Lower lobe of right lung (tissue), 2 donors: ENCODE data around the gene EIF2B2. TPM values are rescaled to one million over a fixed set of nuclear protein-coding genes. Genes with fewer than 3 reads are reported as not detected.
"Not testable (repeated sequence)": the region's sequence is repeated elsewhere in the genome, so short reads cannot be mapped to it uniquely, and the experiment has no call there.

ENCODE experiments used
- ATAC-seq, 2 donors: fragments of 200-7000 bp; cut with Tn5 transposase; one replicate each; pipeline ENCODE4 v1.9.1; 2020 to 2022; ENCODE audit warnings: mild to moderate bottlenecking in 2 of 2, moderate library complexity in 2 of 2
- DNase-seq: peaks from one replicate; pipeline ENCODE4 v3.0.0-alpha.2; 2020
- H3K27ac ChIP-seq: fragments of 200-600 bp; one replicate; pipeline ENCODE4 v1.8.0; 2022
- H3K27me3 ChIP-seq: fragments of 200-600 bp; one replicate; pipeline ENCODE4 v1.8.0; 2022; ENCODE audit warnings: low read depth
- H3K36me3 ChIP-seq: fragments of 200-600 bp; one replicate; pipeline ENCODE4 v1.8.0; 2022; ENCODE audit warnings: mild to moderate bottlenecking
- H3K4me1 ChIP-seq: fragments of 200-600 bp; one replicate; pipeline ENCODE4 v1.8.0; 2022
- H3K4me3 ChIP-seq: fragments of 200-600 bp; one replicate; pipeline ENCODE4 v1.8.0; 2022; ENCODE audit warnings: mild to moderate bottlenecking
- H3K9me3 ChIP-seq: fragments of 200-600 bp; one replicate; pipeline ENCODE4 v1.8.0; 2022
- CTCF ChIP-seq: fragments of 200-600 bp; IDR thresholded peaks from one replicate; pipeline ENCODE4 v1.8.0; 2022; ENCODE audit warnings: antibody characterized with exemption, mild to moderate bottlenecking
- intact Hi-C: fragments of 100-400 bp; cut with DNase I; formaldehyde crosslinking; loops from one replicate; pipeline ENCODE4 v1.11.0; 2022
- total RNA-seq: library from RNA; stranded (reverse); fragmentation: NEBNext Ultra II Directional; extraction: Animal tissue kit (Norgen Biotek cat#: 25700); gene quantifications from one replicate; pipeline ENCODE4 v1.2.1, GENCODE V29; 2021
- donor health status: DM: no; HTN: yes; CAD: no; lungs with severe emphysema.

Gene EIF2B2
- total RNA-seq, 1 donor from 2014 or later, result 30.4 TPM

- intact Hi-C loops, result no loop called here
- Histone ChIP-seq H3K4me3 (no peak overlapping the region), H3K27me3 (no peaks in the 10 kb centered on the region), H3K4me1 (no peaks in the 10 kb centered on the region), H3K27ac (no peak overlapping the region), H3K9me3 (no peaks in the 10 kb centered on the region), H3K36me3 (no peaks in the 10 kb centered on the region)
- no peak for TF ChIP-seq CTCF
- ATAC-seq (no peak), DNase-seq (no peak)
Observed at GRCh38 chr14:74985806-74986205, 16.9 kb upstream of the EIF2B2 start.

GRCh38 chr14:74988131-74988530, 14.6 kb upstream of the EIF2B2 start:
- Histone ChIP-seq H3K4me3 (no peak overlapping the region), H3K36me3 (no peaks in the 10 kb centered on the region), H3K27ac (no peak overlapping the region), H3K27me3 (no peaks in the 10 kb centered on the region), H3K9me3 (no peaks in the 10 kb centered on the region), H3K4me1 (no peaks in the 10 kb centered on the region)
- ATAC-seq, result no peak
- TF ChIP-seq CTCF, result no peak
- no peak for DNase-seq
- intact Hi-C loops, result no loop called here

- ATAC-seq (no peak), DNase-seq (no peak)
- intact Hi-C loops, result no loop called here
- Histone ChIP-seq H3K4me1 (no peaks in the 10 kb centered on the region), H3K27ac (no peak overlapping the region), H3K9me3 (no peaks in the 10 kb centered on the region), H3K36me3 (no peaks in the 10 kb centered on the region), H3K4me3 (no peak overlapping the region), H3K27me3 (no peaks in the 10 kb centered on the region)
- TF ChIP-seq CTCF, result no peak
Observed at GRCh38 chr14:74988993-74989392, 13.7 kb upstream of the EIF2B2 start.

- H3K36me3 ChIP-seq, H3K9me3 ChIP-seq, H3K4me1 ChIP-seq, H3K27me3 ChIP-seq, H3K27ac ChIP-seq, DNase-seq, ATAC-seq, H3K4me3 ChIP-seq, intact Hi-C loops: not testable (repeated sequence)
Observed at GRCh38 chr14:74994182-74994581, 8.5 kb upstream of the EIF2B2 start.

- H3K36me3 ChIP-seq, intact Hi-C loops, ATAC-seq, H3K4me3 ChIP-seq, H3K4me1 ChIP-seq, H3K27ac ChIP-seq, DNase-seq, H3K9me3 ChIP-seq, H3K27me3 ChIP-seq: not testable (repeated sequence)
Observed at GRCh38 chr14:74995781-74996180, 6.9 kb upstream of the EIF2B2 start.

- Histone ChIP-seq H3K9me3 (no peaks in the 10 kb centered on the region), H3K4me1 (peaks cover 20% of the 10 kb centered on the region), H3K27me3 (no peaks in the 10 kb centered on the region), H3K4me3 (no peak overlapping the region), H3K36me3 (peaks cover 20% of the 10 kb centered on the region), H3K27ac (no peak overlapping the region)
- no peak for TF ChIP-seq CTCF
- ATAC-seq, result no peak
- DNase-seq, result no peak
- intact Hi-C loops, result no loop called here
Observed at GRCh38 chr14:75001261-75001660, 1.5 kb upstream of the EIF2B2 start.

- Histone ChIP-seq H3K27ac (peak overlapping the region; percentile 90), H3K27me3 (no peaks in the 10 kb centered on the region), H3K9me3 (no peaks in the 10 kb centered on the region), H3K4me3 (peak overlapping the region; percentile 96), H3K4me1 (peaks cover 20% of the 10 kb centered on the region), H3K36me3 (peaks cover 27% of the 10 kb centered on the region)
- ATAC-seq (no peak), DNase-seq (no peak)
- TF ChIP-seq CTCF, result no peak
- intact Hi-C loops, result no loop called here
Observed at GRCh38 chr14:75001899-75002298, 822 bp upstream of the EIF2B2 start.
